NCI-H2171 (cell line): ENCODE data around the gene STOX2.
A peak's percentile ranks its signal among the peaks of the same experiment; 100 is the strongest.

Source experiments
- DNase-seq: peaks from one replicate; lab custom pipeline; 2025; lab: John Stamatoyannopoulos, UW

The STOX2 gene

DNA sequence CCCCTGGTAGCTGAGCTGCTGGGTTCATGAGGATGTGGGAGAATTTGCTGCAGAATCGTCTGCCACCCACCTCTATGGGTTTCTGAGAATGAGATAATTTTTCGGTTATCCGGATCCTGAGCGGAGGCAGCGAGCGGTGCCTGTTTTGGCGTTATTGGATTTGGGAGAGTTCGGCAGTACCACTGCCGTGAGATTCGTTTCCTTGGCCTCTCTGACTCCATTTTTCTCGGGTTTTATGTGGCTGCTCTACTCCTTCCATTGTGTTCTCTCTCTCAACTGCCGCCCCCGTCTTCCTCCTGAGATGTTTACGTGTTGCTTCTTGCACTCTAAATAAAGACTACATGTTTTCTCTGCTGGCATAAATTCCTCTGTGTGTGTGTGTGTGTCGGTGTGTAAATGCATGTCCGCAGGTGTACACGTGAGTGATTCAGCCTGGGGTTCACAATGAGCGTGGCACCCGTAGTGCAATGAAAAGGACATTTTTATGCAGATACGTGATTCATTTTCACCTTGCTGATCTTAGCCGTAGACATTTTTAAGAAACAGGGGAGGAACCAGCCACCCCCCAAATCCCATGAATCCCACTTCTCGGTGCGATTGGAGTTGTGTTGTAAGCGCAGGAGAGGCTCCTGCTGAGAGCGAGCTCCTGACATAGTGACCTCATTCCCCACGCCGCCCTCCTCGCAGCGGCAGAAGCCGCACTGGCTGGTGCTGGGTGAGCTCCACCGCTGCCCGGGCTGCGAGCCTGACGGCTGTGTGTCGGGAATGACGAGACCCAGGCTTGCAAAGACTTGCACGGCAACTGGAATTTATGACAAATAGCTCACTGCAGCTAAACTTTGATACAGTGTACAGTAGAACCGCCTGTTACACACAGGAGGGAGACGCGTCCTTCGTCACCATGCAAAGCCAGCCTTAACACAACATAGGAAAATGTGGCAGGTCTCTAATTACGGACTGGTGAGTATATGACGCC is 82.2 kb downstream of the STOX2 start:
- DNase-seq: peak; percentile 4

DNA sequence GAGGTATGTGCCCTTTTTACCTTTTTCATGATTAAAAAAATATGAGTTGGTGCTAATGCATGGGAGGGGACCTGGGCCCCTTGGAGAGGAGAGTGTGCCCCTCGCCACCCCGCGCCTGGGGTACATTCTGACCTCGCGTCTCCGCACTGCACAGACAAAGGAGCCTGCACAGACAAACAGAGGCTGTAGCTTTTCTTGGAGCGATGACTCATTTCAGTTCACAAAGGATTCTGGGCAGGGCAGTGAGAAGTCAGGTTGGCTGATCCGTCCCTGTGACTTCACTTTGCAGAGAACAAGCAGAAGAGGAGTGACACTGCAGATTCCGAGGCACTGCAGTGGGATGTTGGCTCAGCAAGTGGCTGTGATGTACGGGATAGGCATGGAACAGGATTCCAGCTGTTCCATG is 82.9 kb downstream of the STOX2 start:
- peak; percentile 17 for DNase-seq

DNA sequence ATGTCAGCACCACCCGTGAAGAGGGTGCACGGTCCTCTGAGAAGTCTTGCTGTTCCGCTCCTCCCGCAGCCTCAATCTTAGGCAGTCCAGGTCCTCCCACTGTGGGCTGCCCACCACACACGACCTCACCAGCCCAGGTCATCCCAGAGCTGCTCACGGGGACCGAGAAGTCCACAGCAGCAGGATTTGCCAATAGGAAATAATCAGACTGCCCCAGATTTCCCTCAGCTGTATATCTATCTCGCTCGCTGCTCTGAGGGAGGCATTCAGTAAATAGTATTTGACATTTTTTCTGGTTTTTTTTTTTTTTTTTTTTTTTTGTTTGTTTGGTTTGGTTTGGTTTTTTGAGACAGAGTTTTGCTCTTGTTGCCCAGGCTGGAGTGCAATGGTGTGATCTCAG is 83.8 kb downstream of the STOX2 start:
- no peak for DNase-seq

DNA sequence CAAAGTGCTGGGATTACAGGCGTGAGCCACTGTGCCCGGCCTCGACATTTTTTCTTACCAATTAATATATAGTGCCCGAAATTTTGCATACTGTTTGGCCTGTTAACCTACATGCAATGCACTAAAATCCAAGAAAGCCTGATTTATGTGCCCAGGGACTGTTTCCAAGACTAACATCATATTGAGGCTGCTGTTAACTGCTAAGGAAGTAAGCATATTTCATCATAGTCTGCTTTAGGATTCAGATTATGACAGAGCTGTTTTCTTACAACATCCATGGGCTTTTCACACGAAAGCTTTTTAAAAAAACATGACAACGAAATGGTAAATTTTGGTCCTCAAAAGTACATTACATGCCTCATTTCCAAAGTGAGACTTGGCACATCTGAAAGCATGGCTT is 84.4 kb downstream of the STOX2 start:
- DNase-seq: no peak

DNA sequence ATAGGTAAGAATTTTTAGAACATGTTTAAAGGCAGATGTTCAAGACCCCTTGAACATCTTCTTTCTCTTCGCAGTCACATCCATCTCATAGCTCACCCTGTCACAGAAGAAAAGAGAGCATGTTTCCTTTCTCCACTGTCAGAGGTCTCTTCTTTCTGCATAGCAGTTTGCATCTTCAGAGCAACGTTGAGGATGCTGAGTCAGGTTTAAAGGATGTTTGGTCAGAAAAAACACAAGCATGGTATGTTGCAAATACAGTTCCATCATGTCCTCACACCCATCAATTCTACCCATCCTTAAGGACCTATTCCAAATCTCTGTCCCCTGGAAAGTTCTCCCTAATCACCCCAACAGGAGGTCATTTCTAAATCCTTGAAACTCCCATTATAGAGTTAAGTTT is 84.8 kb downstream of the STOX2 start:
- DNase-seq: no peak

DNA sequence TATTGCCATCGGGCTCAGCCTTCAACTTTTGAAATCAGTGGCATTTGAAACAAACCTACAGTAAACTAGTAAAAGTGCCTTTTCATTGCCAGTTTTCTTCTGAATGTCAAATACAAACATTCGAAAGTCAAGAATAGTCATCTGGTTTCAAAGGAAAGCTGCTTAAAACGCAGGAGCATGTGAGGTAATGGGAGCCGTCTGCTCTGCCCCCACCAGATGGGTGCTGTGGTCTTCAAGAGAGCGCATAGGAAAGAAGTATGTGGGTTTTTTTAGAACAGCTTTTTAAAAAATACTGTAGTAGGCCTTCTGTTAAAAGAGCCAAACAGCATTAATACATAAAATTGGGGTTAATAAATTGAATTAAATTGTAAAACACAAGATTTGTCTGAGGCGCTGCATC is 88.6 kb downstream of the STOX2 start:
- no peak for DNase-seq

DNA sequence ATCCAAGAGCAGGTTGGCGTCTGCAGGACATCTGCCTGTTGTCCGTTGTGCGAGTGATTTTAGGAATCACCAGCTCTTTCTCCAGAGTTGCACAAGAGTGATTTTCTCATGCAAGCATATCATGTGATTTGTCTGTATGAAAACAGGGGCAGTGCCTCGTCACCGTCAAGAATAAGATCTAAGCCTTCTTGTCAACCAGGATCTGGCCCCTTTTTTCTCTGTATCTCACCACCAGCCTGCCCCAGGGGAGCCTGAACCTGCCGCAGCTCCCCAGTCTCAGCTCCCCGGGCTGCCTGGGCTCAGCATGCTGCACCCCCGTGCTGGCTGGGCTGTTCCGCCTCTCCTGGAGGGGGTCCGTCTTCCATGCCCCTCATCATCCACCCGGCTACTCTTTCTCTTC is 90.5 kb downstream of the STOX2 start:
- no peak for DNase-seq

DNA sequence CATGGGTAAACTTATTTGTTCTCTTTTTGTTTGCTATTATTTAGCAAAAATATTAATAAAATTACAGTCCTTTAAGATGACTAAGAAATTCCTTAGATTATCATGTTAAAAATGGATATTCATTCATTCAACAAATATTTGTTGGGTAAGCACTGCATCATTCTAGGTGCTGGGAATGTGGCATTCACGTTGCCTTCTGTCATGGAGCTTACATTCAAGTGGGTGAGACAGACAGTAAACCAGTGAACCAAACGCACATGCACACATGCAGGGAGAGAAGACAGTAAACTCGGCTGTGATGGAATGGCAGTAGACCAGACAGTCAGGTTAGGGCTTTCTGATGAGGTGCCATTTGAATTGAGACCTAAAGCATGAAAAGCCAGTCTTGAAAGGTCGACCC is 91.8 kb downstream of the STOX2 start:
- no peak for DNase-seq

DNA sequence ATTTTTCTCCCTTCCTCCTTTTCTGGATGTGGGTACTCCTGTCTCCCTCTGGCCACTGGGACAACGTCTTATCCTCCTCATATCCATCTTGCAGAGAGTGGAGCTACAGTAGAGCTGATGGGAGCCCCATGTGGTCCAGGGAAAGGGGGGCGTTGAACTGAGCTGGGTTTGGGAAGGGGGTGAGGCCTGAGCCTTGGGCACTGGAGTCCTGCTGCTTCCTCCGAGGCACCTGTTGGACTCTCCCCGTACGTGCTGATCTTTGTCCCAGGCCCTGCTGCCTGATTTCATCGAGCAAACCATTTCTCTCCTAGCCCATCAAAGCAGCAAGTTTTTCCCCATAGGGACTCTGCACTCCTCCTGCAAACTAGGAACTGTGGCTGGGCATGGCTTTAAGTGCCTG is 94.3 kb downstream of the STOX2 start:
- no peak for DNase-seq

DNA sequence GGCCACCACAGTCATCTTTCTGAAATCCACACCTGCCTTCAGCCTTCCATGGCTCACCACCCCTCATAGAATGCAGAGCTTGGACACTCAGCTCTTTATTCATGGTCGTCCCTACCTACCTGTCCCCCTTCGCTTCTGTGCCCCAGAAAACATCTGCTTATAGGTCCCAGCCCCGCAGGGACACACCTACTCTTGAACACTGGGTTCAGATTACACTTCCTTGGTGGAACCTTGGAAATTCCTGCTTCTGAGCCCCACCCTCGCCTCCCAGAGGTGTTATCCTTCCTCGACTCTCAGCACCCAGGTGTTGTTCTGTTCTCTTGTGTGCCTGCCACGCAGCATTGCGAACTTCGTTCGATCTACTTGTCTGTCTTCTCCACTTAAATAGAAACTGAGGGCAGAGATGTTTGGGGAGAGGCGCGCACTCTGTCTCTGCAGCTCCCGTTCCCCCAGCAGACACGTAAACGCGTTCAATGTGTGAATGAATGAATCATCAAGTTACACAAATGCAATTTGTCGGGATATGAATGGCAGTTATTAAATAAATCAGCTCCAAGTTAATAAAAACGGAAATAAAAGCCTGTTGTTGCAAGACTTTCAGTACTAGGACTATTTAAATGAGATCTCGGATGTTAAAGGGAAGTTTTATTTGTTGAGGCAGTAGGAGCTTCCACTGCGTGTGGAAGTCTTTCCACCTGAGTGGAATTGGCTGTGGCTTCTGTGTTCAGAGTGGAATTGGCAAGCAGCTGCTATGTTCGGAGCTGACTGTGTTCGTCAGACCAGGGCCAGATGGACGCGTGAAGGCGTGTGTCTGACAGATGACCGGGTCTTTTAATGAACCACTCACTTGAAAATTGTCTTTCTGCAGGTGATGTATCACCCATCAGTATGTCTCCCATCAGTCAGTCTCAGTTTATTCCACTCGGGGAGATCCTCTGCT is 95.6 kb downstream of the STOX2 start:
- DNase-seq: no peak

DNA sequence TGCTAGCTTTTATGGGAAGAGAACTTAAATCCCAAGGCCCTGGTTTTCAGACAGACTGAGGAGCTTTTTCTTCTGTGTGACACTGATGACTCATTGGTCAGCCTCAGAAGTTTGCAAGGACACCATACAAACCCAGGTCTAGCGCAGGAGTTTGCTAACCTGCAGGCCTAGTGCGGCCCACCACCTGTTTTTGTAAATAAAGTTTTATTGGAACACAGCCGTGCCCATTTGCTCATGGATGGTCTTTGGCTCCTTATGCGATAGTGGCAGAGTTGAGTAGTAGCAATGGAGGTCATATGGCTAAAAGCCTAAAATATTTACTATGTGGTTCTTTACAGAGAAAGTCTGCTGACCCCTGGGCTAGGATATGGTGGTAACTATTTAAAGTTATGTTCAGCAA is 98.3 kb downstream of the STOX2 start:
- DNase-seq: no peak

DNA sequence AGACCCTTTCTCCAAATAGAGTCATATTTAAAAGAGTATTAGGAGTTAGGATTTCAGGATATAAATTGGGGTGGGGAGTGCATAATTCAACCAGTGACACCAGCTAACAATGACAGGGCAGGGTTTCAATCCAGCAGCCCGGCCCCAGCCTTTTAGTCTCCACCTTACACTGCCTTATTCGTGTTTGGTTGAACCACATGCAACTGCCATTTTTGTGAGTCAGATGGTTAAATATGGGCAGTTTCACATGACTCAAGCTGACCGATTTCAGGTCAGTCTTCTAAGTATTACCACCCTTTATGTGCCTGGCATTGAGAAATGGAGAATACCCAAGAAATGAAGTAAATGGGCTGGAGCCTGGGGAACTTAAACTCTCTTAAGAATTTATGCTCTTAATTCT is 102.8 kb downstream of the STOX2 start:
- DNase-seq: no peak

DNA sequence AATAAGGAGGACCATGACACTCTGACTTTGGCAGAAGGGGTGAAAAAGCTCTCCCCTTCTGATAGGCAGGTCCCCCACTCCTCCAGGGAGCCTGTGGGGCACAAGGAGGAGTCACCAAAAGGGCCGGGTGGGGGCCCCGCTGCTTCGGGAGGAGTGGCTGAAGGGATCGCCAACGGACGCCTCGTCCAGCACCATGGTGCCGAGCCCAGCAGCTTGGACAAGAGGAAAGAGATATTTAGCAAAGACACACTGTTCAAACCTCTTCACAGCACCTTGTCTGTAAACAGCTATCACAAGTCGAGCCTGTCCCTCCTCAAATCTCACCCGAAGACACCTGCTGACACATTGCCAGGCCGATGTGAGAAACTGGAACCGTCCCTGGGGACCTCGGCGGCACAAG is 105.6 kb downstream of the STOX2 start:
- DNase-seq: no peak

DNA sequence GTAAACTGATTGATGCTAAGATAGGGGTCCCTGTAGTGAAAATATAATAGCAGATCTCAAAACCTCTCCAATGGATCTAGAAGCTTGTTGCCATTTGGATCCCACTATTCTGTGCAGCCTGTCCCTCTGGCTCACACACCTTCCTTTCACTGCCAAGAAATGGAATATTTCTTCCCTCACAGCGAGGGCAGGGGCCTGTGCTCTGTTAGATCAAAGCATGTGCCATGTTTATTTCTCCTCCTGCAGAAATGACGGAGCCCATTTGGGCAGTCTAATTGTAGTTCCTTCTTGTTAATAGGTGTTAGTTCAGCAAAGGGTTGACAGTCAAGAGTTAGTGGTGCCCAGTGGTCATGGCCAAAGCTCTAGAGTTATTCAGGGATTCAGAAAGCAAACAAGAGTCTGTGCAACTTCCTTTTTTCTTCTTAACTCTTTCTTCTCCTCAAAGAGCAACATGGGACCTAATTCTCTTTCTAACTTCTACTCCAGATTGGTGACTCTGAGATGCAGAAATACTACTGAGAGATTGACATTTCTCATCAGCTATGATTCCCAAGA is 106.8 kb downstream of the STOX2 start:
- no peak for DNase-seq

DNA sequence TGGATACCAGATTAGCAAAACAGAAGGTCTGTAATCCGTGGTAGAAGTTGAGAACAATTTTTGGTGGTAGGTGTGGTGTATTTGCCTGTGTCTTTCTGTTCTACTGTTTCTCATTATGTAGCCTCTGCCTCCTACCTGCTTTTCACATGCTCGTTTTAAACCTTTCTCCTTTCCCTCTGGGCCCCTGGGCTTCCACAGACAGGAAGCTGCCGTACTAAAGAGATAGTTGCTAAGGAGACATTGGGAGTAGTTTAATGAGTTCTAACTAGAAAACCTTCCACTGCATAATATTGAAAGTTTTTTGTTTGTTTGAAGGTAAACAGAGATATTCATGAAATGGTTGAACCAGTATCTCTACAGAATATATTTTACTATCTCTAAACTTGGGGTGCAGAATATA is 107.8 kb downstream of the STOX2 start:
- DNase-seq: no peak

DNA sequence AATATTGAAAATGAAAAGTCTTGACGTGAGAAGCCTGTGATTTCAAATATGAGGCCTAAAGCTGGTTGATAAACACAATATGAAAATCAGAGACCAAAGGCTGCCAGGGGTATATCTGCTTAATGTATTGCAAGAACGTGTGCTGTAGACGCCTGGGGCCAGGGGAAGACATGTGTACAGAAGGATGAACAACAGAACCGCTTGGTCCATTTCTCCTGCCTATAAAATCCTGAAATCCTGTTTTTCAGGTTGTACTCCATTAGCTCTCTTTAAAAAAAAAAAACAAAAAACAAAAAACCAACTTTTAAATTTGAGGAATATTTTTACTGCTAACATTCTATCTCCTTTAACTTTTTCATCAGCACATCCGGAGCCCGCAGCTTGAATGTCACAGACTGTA is 109.2 kb downstream of the STOX2 start:
- no peak for DNase-seq

DNA sequence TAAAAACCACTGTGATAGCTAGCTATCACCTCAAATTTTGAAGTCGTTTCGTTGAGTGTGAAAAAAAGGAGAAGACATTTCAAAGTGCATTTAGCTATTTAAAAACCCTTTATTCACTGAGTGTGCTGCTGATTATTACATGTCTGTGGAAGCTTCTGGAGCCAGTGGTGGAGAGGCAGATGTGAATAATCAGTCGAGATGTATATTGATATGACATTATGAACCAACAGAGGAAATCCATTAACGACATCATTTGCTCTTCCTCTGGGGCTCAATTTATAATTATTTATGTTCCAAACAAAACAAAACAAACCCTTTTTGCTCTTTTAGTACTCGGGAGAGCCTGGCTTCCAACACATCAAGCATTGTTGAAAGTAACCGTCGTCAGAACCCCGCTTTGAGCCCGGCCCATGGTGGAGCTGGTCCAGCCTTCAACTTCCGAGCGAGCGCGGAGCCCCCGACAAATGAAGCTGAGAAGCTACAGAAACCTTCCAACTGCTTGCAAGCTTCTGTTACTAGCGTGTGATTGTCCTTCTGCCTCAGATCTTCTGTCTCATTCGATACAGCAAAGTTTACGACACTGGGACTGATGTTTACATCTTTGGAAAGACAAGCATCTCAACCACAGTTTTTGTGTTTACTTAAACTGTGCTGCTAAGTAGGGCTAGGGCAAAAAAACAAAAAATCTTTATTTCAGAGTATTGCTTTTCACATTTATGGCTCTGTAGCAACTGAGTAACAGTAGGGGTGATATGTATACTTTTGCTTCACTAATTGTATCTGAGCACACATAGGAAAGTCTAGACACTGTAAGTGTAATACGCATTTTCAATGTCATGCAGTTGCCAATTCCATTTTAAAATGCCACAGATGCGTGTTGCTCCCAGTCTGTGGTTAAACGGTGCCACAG is 111.9 kb downstream of the STOX2 start:
- DNase-seq: no peak

DNA sequence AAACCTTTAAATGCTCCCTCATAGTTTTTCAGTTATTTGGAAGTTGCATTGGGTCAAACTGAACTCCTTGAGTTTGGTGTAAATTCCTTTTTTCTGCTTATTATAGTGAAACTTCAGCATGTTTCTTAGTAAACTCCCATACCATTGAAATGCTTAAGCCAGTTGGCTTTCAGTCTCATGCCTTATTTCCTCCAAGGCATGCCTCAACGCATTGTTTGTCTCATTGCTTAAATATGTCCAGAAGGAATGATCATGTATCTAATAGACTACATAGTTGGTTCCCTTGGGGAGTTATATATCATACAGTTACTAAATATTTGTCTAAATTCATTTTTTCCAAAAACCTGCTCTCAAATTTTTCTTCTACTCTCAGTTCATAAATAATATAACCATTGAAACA is 114.0 kb downstream of the STOX2 start:
- DNase-seq: no peak

DNA sequence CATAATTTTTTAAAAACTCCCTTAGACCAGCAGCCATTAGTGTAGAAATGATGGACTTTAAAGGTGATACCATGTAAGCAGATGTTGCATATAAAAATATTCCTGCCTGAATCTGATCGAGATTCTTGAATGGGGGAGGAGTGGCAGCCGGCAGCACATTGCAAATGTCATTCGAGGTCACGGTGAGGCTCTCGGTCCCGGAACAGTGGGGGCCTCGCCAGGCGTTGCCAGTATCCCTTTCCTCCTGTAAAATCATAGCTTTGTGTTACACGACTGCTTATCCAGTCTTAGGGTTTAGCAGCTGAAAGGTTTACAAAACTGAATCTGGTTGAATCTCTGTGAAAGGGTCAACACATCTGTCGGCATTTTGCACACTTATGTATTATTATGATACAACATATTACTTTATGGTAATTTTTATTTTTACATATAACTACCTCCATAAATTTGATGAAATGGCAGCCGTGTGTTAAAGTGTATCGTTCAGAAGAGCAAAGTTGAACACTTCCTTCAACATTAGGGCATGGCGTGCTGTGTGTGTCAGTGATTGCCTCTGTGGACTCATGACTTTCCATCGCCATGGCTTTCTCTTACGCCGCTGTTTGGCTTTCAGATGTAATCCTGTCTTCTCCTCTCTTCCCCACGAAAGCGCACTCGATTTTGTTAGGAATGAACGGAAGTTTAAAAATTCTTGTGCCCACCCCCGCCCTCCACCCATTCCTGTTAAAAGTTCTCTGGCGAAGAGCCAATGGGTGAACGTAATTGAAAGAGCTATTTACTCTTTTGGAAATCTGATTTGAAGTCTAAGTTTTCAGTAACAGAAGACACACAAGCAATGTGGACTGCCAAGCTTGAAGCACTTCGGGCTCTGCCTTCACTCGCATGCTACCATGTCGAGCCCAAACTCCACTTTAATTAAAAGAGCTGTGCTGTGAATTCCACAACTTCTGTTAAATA is 114.8 kb downstream of the STOX2 start:
- DNase-seq: peak; percentile 3

DNA sequence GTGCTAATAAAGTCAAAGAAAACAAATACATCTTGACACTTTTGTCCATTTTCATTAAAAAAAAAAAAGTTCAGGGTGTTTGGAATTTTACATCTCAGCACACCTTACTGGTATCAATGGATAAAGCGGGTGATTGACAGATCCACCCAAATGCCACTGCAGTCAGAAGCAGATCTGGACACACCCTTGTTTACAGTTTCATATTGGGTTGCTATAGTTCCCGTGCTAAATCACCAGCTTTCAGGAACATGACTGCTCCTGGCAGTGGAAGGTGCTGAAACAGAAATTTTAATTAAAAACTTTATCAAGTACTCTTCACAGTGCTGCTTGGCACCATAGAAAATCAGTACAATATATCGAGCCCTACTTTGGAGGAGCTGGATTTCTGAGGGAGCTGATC is 116.3 kb downstream of the STOX2 start:
- DNase-seq: no peak
